SJCRH30 (cell line): ENCODE data around the gene FZR1. TPM values are rescaled to one million over a fixed set of nuclear protein-coding genes. Genes with fewer than 3 reads are reported as not detected.
A peak's percentile ranks its signal among the peaks of the same experiment; 100 is the strongest.

Experiments used
- DNase-seq, 2 experiments: peaks; one replicate each; pipeline ENCODE4 v3.0.0-alpha.2; 2015 to 2020
- H3K27ac ChIP-seq: fragments of 250-450 bp; sonication (Bioruptor Pico); 2 replicates; pipeline ENCODE4 v1.5.1; 2020; ENCODE audit warnings: mild to moderate bottlenecking, moderate library complexity
- H3K27me3 ChIP-seq: fragments of 250-450 bp; sonication (Bioruptor Pico); 2 replicates; pipeline ENCODE4 v1.5.1; 2020; ENCODE audit warnings: mild to moderate bottlenecking, moderate library complexity
- H3K36me3 ChIP-seq: fragments of 250-450 bp; sonication (Bioruptor Pico); 2 replicates; pipeline ENCODE4 v1.5.1; 2020; ENCODE audit warnings: mild to moderate bottlenecking, moderate library complexity
- H3K4me1 ChIP-seq: fragments of 250-450 bp; sonication (Bioruptor Pico); 2 replicates; pipeline ENCODE4 v1.5.1; 2020; ENCODE audit warnings: mild to moderate bottlenecking, moderate library complexity
- H3K4me3 ChIP-seq: fragments of 250-450 bp; sonication (Bioruptor Pico); 2 replicates; pipeline ENCODE4 v1.5.1; 2020; ENCODE audit warnings: mild to moderate bottlenecking, moderate library complexity
- H3K9me3 ChIP-seq: fragments of 250-450 bp; sonication (Bioruptor Pico); replicated peaks from 2 replicates; pipeline ENCODE4 v1.5.1; 2020; ENCODE audit warnings: mild to moderate bottlenecking, moderate library complexity
- total RNA-seq: library from RNA; depleted of rRNA; stranded (reverse); fragments of >200 nt; shearing (Covaris generic); gene quantifications from 2 replicates; pipeline ENCODE4 v1.2.3, GENCODE V29; 2014

Gene FZR1
- total RNA-seq, 1 experiment from 2014 or later = 31.4 TPM

- peak; percentile 67 to 75 for DNase-seq
- peaks cover 7% of the 10 kb centered on the region; the same call in 1 of the 2 replicates for H3K36me3 ChIP-seq
- no peaks in the 10 kb centered on the region for H3K4me1 ChIP-seq
- no peaks in the 10 kb centered on the region for H3K9me3 ChIP-seq
- H3K4me3 ChIP-seq = no peak overlapping the region
- no peak overlapping the region for H3K27ac ChIP-seq
- H3K27me3 ChIP-seq = no peaks in the 10 kb centered on the region
Measured at GRCh38 chr19:3544742-3545668, 38.9 kb downstream of the FZR1 start.

- H3K4me3 ChIP-seq = no peak overlapping the region
- H3K36me3 ChIP-seq = peaks cover 7% of the 10 kb centered on the region; the same call in 1 of the 2 replicates
- no peaks in the 10 kb centered on the region for H3K27me3 ChIP-seq
- H3K27ac ChIP-seq = no peak overlapping the region
- no peaks in the 10 kb centered on the region for H3K9me3 ChIP-seq
- no peak for DNase-seq
- no peaks in the 10 kb centered on the region for H3K4me1 ChIP-seq
Measured at GRCh38 chr19:3545669-3546034, 39.5 kb downstream of the FZR1 start.

- Histone ChIP-seq H3K4me1 (no peaks in the 10 kb centered on the region), H3K27me3 (no peaks in the 10 kb centered on the region), H3K27ac (no peak overlapping the region), H3K36me3 (peaks cover 10% of the 10 kb centered on the region; the same call in 1 of the 2 replicates), H3K4me3 (no peak overlapping the region), H3K9me3 (no peaks in the 10 kb centered on the region)
- no peak for DNase-seq
Measured at GRCh38 chr19:3546119-3546518, 40.0 kb downstream of the FZR1 start.

- DNase-seq = peak in 1 of 2 experiments; percentile 35
- no peak overlapping the region for H3K27ac ChIP-seq
- H3K36me3 ChIP-seq = peaks cover 10% of the 10 kb centered on the region; the same call in 1 of the 2 replicates
Measured at GRCh38 chr19:3547301-3547731, 41.2 kb downstream of the FZR1 start.

GRCh38 chr19:3547767-3548282, 41.7 kb downstream of the FZR1 start:
- peaks cover 10% of the 10 kb centered on the region; the same call in 1 of the 2 replicates for H3K36me3 ChIP-seq
- H3K4me3 ChIP-seq = no peak overlapping the region
- H3K27me3 ChIP-seq = no peaks in the 10 kb centered on the region
- no peaks in the 10 kb centered on the region for H3K9me3 ChIP-seq
- no peak overlapping the region for H3K27ac ChIP-seq
- no peak for DNase-seq
- no peaks in the 10 kb centered on the region for H3K4me1 ChIP-seq

More at GRCh38 chr19:3547301-3547731, 41.2 kb downstream of the FZR1 start:
- Histone ChIP-seq H3K4me1 (no peaks in the 10 kb centered on the region), H3K9me3 (no peaks in the 10 kb centered on the region), H3K4me3 (no peak overlapping the region), H3K27me3 (no peaks in the 10 kb centered on the region)

GRCh38 chr19:3548606-3549005, 42.5 kb downstream of the FZR1 start:
- H3K27me3 ChIP-seq = no peaks in the 10 kb centered on the region
- DNase-seq = no peak
- peaks cover 10% of the 10 kb centered on the region; the same call in 1 of the 2 replicates for H3K36me3 ChIP-seq
- H3K4me3 ChIP-seq = no peak overlapping the region
- H3K4me1 ChIP-seq = no peaks in the 10 kb centered on the region
- H3K27ac ChIP-seq = no peak overlapping the region
- H3K9me3 ChIP-seq = no peaks in the 10 kb centered on the region

GRCh38 chr19:3549816-3550215, 43.7 kb downstream of the FZR1 start:
- Histone ChIP-seq H3K27me3 (no peaks in the 10 kb centered on the region), H3K4me3 (no peak overlapping the region), H3K27ac (no peak overlapping the region), H3K9me3 (no peaks in the 10 kb centered on the region), H3K36me3 (peaks cover 10% of the 10 kb centered on the region; the same call in 1 of the 2 replicates), H3K4me1 (peaks cover 3% of the 10 kb centered on the region; the same call in 1 of the 2 replicates)
- no peak for DNase-seq

GRCh38 chr19:3550947-3551791, 45.1 kb downstream of the FZR1 start:
- DNase-seq = no peak
- Histone ChIP-seq H3K36me3 (peaks cover 10% of the 10 kb centered on the region; the same call in 1 of the 2 replicates), H3K4me3 (no peak overlapping the region), H3K27me3 (no peaks in the 10 kb centered on the region), H3K27ac (no peak overlapping the region), H3K4me1 (peaks cover 3% of the 10 kb centered on the region; the same call in 1 of the 2 replicates), H3K9me3 (no peaks in the 10 kb centered on the region)

- Histone ChIP-seq H3K27ac (no peak overlapping the region), H3K4me1 (peaks cover 3% of the 10 kb centered on the region; the same call in 1 of the 2 replicates)
- no peak for DNase-seq
Measured at GRCh38 chr19:3551792-3552095, 45.6 kb downstream of the FZR1 start.

GRCh38 chr19:3554254-3555083, 48.4 kb downstream of the FZR1 start:
- H3K27ac ChIP-seq = no peak overlapping the region
- no peaks in the 10 kb centered on the region for H3K9me3 ChIP-seq
- H3K4me3 ChIP-seq = no peak overlapping the region
- peaks cover 3% of the 10 kb centered on the region; the same call in 1 of the 2 replicates for H3K4me1 ChIP-seq
- H3K27me3 ChIP-seq = no peaks in the 10 kb centered on the region
- peak in 1 of 2 experiments; percentile 42 for DNase-seq
- peaks cover 4% of the 10 kb centered on the region; the same call in 1 of the 2 replicates for H3K36me3 ChIP-seq

More at GRCh38 chr19:3551792-3552095, 45.6 kb downstream of the FZR1 start:
- Histone ChIP-seq H3K36me3 (peaks cover 10% of the 10 kb centered on the region; the same call in 1 of the 2 replicates), H3K27me3 (no peaks in the 10 kb centered on the region), H3K9me3 (no peaks in the 10 kb centered on the region), H3K4me3 (no peak overlapping the region)

- peaks cover 3% of the 10 kb centered on the region; the same call in 1 of the 2 replicates for H3K4me1 ChIP-seq
Measured at GRCh38 chr19:3555653-3556422, 49.7 kb downstream of the FZR1 start.

GRCh38 chr19:3556423-3556977, 50.4 kb downstream of the FZR1 start:
- H3K4me3 ChIP-seq = peak overlapping the region; percentile 67
- H3K27me3 ChIP-seq = no peaks in the 10 kb centered on the region
- peaks cover 3% of the 10 kb centered on the region; the same call in 1 of the 2 replicates for H3K4me1 ChIP-seq
- H3K36me3 ChIP-seq = no peaks in the 10 kb centered on the region
- H3K27ac ChIP-seq = no peak overlapping the region
- no peaks in the 10 kb centered on the region for H3K9me3 ChIP-seq
- DNase-seq = no peak

More at GRCh38 chr19:3555653-3556422, 49.7 kb downstream of the FZR1 start:
- no peak for DNase-seq
- H3K9me3 ChIP-seq = no peaks in the 10 kb centered on the region
- peaks cover 3% of the 10 kb centered on the region; the same call in 1 of the 2 replicates for H3K36me3 ChIP-seq
- no peak overlapping the region for H3K27ac ChIP-seq
- peak overlapping the region; percentile 67; the same call in 1 of the 2 replicates for H3K4me3 ChIP-seq
- no peaks in the 10 kb centered on the region for H3K27me3 ChIP-seq

- Histone ChIP-seq H3K27ac (no peak overlapping the region), H3K4me3 (peak overlapping the region; percentile 67), H3K4me1 (peaks cover 3% of the 10 kb centered on the region; the same call in 1 of the 2 replicates), H3K27me3 (no peaks in the 10 kb centered on the region), H3K9me3 (no peaks in the 10 kb centered on the region), H3K36me3 (no peaks in the 10 kb centered on the region)
- DNase-seq = peak; percentile 54 to 56
Measured at GRCh38 chr19:3556978-3557460, 50.9 kb downstream of the FZR1 start.
